Measurements from ENCODE around the gene SCRT2. TPM values are rescaled to one million over a fixed set of nuclear protein-coding genes. Genes with fewer than 3 reads are reported as not detected.

Gene SCRT2
- total and polyA plus RNA-seq, 2 of the 4 experiments (the other 2 are of a cell fraction) = not detected

DNA sequence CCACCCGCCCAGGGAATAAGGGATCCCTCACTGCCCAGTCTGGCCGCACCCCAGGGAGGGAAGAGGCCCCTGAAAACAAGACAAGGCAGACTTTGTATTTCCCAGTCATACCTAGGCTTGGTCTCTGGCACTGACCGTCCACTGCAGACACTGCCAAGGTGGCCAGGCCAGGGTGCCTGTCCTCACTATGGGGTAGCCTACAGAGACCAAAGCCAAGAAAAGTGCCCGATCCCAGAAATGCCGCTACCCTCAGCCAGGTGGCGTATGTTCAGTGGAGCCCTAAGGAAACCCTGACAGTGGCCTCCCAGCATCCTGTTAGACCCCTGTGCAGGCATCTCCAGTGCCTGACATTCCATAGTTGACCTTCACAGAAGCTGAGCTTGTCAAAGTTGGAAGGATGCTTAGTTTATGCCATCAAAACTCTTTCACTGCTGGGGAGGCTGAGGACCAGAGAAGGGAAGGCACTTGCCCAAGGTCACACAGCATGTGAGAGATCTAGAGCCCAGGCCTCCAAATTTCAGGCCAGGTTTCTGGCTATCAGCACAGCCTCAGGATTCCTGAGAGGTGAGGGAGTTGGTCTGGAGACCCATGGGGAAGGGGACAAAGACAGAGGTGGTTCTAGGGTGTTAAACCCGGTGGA lies 2.5 kb downstream of the SCRT2 start:
- Histone ChIP-seq H3K4me3 (ENCODE audit: insufficient read depth, low read depth, low read length) (no peak overlapping the region), H4K91ac (ENCODE audit: insufficient read depth, low read depth, low read length) (no peak overlapping the region), H2BK5ac (ENCODE audit: low read depth, low read length, poor library complexity, severe bottlenecking) (no peak overlapping the region), H3K4ac (ENCODE audit: low read depth, low read length) (no peak overlapping the region), H3K14ac (replicated peaks; ENCODE audit: low read depth, low read length) (no peak overlapping the region), H3K27me3 (ENCODE audit: control insufficient read depth, insufficient read depth, low read length) (peaks cover 70% of the 10 kb centered on the region), H3K9ac (ENCODE audit: low read depth, low read length) (no peak overlapping the region), H3K79me1 (ENCODE audit: low read depth in 1 of 2, low read length in 2 of 2) (no peaks in the 10 kb centered on the region), H2BK15ac (ENCODE audit: low read depth, low read length) (no peak overlapping the region), H3K9me3 (ENCODE audit: control insufficient read depth, insufficient read depth, low read length) (no peaks in the 10 kb centered on the region), H2AK9ac (replicated peaks; ENCODE audit: low read depth, low read length, poor library complexity) (no peak overlapping the region), H2BK120ac (ENCODE audit: low read depth, low read length) (no peak overlapping the region), H2AFZ (replicated peaks; ENCODE audit: low read length, poor library complexity) (no peak overlapping the region), H3K36me3 (ENCODE audit: control insufficient read depth, insufficient read depth, low read length) (no peaks in the 10 kb centered on the region), H3K9me1 (ENCODE audit: insufficient read depth, low read length) (no peaks in the 10 kb centered on the region), H3K56ac (ENCODE audit: extremely low read depth, insufficient read depth, low read length) (no peak overlapping the region), H4K5ac (ENCODE audit: low read depth, low read length) (no peak overlapping the region), H2AK5ac (ENCODE audit: low read depth, low read length) (no peak overlapping the region), H3K23ac (ENCODE audit: low read depth, low read length) (no peak overlapping the region), H4K20me1 (ENCODE audit: insufficient read depth, low read length) (no peaks in the 10 kb centered on the region), H2BK20ac (ENCODE audit: low read depth, low read length) (no peak overlapping the region), H3K27ac (ENCODE audit: insufficient read depth, low read length) (no peak overlapping the region), H4K8ac (ENCODE audit: low read depth in 2 of 2, low read length in 2 of 2) (no peak overlapping the region), H3K4me1 (ENCODE audit: control insufficient read depth, insufficient read depth, low read length) (no peaks in the 10 kb centered on the region), H3K18ac (ENCODE audit: low read depth, low read length) (no peak overlapping the region), H3K4me2 (ENCODE audit: low read depth, low read length) (no peak overlapping the region)
- 11% methylated on average over 3 of the region's 7 CpGs; no CpG with 5 or more reads in 1 of the 2 experiments for WGBS, 2 experiments (ENCODE audit: extremely low coverage in 2 of 2, insufficient read length in 1 of 2)
- ChIA-PET POLR2A (ENCODE audit: unreplicated experiment) (no interaction called here), CTCF (interaction anchor here (1.1 kb wide), 1 partner anchor 65 kb away, joined by 4 read pairs; no protein-coding TSS in a partner anchor)
- dilution Hi-C loops (cut with HindIII; ENCODE audit: low sequenced_read_pairs, unreplicated experiment) = no loop called here
- TF ChIP-seq SMC3 (IDR thresholded peaks at IDR 0.05; ENCODE audit: low read depth, low read length) (no peak), FOS (IDR thresholded peaks at IDR 0.05; ENCODE audit: low read depth, low read length) (no peak), NFE2L2 (IDR thresholded peaks at IDR 0.05; ENCODE audit: low read depth, low read length) (no peak)
- TF ChIP-seq, protein P1, sequence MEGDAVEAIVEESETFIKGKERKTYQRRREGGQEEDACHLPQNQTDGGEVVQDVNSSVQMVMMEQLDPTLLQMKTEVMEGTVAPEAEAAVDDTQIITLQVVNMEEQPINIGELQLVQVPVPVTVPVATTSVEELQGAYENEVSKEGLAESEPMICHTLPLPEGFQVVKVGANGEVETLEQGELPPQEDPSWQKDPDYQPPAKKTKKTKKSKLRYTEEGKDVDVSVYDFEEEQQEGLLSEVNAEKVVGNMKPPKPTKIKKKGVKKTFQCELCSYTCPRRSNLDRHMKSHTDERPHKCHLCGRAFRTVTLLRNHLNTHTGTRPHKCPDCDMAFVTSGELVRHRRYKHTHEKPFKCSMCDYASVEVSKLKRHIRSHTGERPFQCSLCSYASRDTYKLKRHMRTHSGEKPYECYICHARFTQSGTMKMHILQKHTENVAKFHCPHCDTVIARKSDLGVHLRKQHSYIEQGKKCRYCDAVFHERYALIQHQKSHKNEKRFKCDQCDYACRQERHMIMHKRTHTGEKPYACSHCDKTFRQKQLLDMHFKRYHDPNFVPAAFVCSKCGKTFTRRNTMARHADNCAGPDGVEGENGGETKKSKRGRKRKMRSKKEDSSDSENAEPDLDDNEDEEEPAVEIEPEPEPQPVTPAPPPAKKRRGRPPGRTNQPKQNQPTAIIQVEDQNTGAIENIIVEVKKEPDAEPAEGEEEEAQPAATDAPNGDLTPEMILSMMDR (conservative IDR thresholded peaks at IDR 0.05; ENCODE audit: low read depth, low read length) = 0 out of 2 replicates have a peak, but pooled peaks have one; percentile 8
- TF ChIP-seq, protein P2, sequence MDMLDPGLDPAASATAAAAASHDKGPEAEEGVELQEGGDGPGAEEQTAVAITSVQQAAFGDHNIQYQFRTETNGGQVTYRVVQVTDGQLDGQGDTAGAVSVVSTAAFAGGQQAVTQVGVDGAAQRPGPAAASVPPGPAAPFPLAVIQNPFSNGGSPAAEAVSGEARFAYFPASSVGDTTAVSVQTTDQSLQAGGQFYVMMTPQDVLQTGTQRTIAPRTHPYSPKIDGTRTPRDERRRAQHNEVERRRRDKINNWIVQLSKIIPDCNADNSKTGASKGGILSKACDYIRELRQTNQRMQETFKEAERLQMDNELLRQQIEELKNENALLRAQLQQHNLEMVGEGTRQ (IDR thresholded peaks at IDR 0.05; ENCODE audit: low read depth, low read length) = no peak
- no peak for DNase-seq
- intact Hi-C loops (cut with micrococcal nuclease) = no loop called here
- ATAC-seq (ENCODE audit: low read depth) = no peak
- BruUV-seq (replicated peaks) = no TSS peak
- in situ Hi-C loops (cut with MboI; ENCODE audit: low sequenced_read_pairs) = loop anchor here (10.0 kb wide), 1 partner anchor 108 kb away; no protein-coding TSS in a partner anchor
